ENCODE data around the gene CTRB1.
"Not testable (repeated sequence)": the region's sequence is repeated elsewhere in the genome, so short reads cannot be mapped to it uniquely, and the experiment has no call there.

Gene CTRB1

DNA sequence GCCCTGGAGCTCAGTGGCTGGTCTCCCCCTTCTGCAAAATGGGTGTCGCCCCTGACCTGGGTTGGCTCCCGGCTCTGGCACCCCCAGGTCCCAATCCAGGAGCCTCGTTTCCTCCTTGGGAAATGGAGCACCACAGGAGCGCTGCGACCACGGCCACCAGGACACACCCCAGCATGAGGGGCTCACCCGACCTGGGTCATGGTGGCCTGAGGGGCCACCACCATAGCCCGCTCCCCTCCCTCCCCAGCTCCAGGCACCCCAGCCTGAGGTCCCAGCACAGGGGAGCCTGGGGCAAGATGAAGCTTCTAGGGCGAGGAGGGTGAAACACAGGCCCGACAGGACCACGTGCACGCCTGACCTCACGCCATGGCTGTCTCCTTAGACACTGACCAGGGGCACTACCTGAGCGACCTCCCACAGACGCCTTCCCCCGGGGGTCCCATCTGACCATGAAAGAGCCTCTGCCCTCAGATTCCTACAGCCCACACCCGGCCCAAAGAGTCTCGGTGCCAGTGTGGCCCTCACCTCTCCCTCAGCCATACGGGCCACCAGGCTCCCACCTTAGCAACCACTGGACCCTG lies 20.8 kb downstream of the CTRB1 start:
- no peak for DNase-seq (ENCODE audit: low read depth in 2 of 2, low spot score in 1 of 2)

DNA sequence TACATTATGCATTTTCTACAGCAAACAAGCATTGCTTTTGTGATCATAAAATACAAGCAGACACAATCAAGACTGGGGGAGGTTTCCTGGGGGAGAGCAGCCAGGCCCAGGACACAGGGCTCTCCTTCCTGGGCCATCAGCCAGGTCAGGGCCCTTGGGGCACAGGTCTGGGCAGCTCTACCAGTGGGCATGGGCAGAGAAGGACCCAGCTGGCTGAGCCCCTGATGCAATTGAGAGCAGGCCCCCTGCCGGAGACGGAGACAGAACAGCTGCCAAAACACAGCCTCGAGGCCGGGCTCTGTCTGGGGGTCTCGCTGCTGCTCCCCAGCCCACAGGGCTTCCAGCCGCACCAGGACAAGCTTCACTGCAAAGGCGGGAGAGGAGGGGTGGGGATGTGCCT lies 21.8 kb downstream of the CTRB1 start:
- DNase-seq (ENCODE audit: low read depth in 2 of 2, low spot score in 1 of 2), result not testable (repeated sequence)

DNA sequence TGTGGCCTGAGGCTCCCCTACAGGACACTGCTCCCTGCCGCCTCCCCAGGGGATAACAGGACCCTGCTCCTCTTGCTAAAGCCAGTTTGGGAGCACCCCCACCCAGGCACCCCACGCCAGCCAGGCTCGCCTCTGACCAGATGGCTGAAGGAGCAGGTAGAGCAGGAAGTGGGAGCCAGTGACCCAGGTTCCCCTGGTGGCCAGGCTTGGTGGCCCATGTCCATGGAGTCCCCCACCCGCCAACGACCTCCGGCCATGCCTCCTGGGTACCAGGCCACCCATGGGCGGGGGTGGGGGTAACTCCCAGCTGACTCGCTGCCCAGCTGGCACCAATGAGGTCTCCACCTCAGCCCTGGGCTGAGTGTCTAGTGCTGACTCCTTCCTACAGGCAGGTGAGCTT lies 22.6 kb downstream of the CTRB1 start:
- DNase-seq (ENCODE audit: low read depth in 2 of 2, low spot score in 1 of 2), result no peak

DNA sequence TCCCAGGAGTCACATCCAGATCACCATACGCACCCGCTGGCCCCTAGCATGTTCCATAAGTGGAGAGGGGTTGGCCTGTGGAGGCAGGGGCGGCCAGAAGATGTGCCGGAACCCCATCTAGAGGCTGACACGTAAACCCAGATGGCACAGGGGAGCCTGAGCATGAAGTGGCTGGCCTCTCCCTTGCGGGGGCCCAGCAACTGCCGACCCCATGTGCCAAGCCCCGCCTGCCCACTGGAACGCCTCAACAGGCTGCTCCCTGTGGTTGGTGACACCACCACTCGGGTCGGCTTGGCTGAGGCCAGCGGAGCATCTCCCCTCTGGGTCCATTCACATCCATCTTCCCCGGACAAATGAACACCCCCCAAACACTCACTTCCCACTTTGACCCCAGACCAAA lies 23.2 kb downstream of the CTRB1 start:
- DNase-seq (ENCODE audit: low read depth in 2 of 2, low spot score in 1 of 2), result no peak

DNA sequence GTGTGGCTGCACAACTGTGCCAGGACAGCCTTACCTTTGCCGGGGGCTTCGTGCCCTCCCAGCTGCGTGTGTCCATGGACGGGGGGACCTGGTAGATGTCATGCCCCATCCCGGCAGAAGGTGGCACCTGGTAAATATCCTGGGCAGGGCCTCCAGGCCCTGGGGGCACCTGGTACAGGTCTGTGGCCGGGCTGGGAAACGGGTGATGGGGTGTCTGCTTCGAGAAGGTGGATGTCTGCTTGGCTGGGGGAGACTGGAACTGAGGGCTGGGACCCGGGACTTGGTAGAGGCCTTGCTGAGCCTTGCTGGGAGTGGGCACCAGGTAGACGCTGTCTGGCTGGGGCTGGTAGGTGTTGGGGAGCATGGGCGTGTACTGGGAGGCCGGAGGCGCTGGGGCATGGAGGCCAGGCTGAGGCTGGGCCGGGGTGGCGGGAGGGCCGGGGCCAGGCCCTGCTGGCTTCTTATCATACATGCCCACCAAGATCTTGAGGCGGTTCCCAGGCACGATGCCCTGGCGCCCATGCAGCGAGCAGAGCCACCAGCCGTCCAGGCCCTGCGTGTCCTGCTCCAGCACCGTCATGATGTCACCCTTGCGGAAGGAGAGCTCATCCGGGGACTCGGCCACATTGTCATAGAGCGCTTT lies 23.8 kb downstream of the CTRB1 start:
- DNase-seq (ENCODE audit: low read depth in 2 of 2, low spot score in 1 of 2), result not testable (repeated sequence)

DNA sequence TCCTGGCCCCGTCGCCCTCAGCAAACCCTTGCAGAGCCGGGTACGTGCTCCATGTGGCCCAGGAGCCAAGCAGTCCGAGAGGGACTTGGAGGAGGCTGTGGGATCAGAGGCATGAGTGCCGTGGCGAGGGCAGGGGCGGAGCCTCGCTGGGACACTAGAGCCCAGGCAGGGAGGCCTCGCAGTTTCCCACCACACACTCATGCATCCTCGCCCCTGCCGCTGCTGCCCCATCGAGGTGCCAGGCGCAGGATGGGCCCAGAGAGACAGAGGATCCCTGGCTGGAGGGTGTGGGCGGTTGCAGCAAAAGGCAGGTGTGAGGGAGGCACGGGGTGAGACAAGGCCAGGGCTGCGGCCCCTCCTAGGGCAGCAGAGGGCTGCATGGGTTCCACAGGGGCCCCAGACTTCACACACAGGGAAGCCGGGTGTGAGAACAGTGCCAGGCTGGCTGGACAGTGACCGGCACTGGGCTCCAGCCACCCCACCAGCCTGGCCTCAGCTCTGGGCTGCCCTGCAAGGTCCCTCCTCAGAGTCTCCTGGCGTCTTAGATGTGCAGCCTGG lies 25.0 kb downstream of the CTRB1 start:
- DNase-seq (ENCODE audit: low read depth in 2 of 2, low spot score in 1 of 2), result no peak

DNA sequence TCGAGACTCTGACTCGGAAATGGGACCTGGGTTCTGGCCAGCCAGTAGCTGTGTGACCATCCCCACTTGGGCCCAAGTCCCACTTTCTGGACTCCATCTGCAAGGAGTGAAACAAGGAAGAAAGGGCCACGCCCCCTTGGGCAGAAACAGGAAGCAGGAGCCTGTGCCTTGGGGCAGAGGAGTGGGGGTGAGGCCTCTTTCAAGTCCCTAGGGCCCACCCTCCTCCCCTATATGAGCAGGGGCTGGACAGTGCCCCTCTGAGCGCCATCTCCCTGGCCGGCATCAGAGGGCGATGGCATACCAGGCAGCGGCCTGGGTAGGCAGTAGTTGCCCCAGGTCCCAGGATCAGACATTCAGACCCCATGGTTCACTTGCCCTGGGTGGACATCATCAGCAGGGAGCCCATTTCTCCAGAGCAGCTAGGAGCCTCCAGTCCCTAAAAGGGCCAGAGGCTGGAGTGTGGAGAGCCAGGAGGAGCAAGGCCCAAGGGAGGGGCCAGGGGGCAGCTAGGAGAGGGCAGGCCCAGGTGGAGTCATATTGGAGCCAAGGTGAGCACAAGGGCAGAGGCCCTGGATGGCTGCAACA lies 25.5 kb downstream of the CTRB1 start:
- no peak for DNase-seq (ENCODE audit: low read depth in 2 of 2, low spot score in 1 of 2)

DNA sequence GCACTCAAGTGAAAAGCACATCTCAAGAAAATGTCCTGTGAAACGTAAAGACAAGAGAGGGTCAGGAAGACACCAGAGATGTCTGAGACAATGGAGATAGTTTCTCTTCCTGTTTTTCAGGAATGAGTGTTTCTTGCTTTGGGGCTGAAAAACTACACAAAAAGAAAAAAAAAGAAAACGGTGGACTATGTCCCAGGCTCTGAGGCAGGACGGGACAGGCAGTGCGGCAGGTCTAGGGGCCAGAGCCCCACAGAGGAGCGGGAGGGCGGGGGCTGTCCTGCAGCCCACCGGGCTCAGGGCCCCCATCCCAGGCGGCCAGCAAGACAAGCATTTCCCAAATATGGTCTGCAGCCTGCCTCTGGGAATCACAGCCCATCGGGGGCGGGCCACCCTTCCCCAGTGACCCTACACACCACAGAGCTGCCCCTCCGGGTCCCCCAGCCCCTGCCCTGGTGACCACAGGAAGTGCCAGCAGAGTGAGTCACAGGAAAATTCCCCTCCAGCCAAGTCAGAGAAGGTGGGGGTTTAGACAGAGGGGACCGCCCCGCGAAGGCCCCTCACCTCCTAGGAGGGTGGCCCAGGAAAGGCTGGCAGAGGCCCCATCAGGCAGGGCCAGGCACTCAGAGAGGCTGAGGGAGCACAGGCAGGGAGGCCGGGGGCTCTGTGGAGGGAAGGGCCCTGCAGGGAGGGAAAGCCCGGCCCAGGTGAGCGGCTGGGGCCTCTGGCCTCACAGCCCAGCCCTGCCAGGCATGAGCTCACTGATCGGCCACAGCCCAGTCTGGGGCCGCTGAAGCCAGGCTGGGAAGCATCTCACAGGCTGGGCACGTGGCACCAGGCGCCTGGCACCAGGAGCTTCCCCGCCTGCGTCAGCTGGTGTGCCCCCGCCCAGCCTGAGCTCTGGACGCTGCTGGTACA lies 26.3 kb downstream of the CTRB1 start:
- no peak for DNase-seq (ENCODE audit: low read depth in 2 of 2, low spot score in 1 of 2)

DNA sequence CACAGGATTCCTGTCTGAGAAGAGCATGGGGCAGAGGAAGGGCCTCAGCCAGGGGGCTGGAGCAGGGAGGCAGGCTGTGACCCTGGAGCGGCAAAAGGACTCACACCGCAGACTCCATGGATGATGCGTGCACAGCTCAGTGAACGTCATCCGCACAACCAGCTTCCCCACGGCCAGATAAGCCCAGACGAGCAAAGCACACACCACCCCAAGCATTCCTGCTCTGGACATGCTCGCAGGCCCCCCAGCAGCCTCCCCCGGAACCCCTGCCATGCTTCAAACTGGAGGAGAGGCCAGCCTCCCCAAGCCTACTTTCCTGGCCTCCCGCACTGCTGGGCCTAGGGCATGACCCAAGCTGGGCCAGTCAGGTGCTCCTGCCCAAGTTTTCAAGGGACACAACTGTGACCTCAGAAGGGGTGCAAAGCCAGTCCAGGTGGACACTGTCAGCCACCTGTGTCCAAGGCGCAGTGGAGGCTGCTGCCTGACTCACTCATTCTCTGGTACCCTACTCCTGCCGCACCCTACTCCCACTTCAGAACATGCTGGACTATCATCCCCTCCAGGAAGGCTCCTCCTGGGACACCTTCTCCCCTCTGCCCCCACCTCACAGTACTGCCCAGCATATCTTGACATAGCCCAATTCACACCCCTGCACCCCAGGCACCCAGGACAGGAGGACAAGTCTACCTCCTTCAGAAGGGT lies 27.9 kb downstream of the CTRB1 start:
- DNase-seq (ENCODE audit: low read depth in 2 of 2, low spot score in 1 of 2), result no peak

DNA sequence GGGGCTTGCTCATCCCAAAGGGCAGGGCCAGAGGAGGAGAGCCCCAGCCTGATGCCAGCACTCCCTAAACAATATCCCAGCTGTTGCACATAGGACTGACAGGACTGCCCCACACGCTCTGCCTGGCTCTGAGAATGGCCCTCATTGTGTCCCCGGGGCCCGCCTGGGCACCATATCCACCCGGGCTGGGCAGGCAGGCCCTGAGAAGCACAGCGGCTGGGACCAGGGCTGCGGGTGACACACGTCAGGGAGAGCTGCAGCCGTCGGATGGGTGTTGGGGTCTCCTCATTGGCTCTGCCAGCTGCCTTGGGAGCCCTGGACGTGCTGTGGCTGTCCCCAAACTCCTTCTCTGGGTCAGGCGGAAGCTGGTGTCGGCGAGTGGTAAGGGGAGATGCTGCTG lies 28.5 kb downstream of the CTRB1 start:
- DNase-seq (ENCODE audit: low read depth in 2 of 2, low spot score in 1 of 2), result no peak

DNA sequence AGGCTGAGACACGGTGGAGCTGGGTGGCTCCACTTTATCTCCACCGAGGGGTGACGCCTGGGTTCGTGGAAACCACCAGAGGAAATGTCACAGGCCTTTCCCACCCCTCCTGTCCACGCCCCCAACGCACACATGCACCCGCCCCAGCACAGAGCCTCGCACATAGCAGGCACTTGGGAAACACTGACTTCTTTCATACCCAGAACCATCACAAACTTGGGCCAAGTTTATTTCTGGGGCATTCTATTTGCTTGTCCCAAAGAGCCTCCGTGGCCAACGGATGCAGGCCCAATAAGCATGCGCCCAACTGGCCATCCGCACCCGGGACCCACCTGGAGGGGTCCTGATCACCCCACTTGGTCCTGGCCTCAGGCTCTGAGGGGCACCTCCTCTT lies 29.4 kb downstream of the CTRB1 start:
- DNase-seq (ENCODE audit: low read depth in 2 of 2, low spot score in 1 of 2), result no peak

DNA sequence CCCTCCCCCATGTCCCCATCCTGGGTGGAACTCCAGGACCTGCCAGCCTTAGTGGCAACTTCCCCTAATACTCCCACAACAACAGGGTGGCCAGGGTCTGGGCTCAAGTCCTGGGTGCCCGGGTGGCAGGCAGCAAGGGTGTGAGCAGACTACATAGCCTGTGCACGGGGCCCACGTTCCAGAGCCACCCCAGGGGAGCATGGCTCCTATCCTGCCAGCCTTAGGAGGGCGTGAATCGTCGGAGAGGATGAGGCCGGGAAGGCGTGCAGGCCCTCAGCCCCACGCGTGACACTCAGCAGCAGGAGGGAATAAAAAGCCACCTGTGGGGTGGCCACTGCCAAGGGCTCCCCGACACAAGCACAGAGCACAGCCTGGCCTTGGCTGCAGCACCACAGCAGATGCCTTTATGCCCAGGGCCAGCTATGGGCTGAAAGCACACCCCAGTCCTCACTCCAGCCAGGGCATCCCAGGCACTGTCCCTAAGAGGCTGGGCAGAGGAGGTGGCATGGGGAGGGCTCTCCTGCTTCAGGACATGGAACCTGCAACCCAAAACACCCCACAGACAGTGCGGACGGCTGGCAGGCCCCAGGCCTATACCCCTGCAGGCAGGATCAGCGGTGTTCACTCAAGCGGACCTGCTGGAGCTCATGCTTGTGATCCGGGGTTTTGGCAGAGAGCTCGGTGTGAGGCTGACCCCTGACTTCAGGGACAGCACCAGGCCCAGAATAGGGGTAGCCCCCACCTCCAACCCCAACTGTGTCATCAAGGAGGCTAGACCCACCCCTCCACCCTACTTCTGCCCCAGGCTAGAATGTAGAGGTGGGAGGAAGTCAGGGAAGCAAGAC lies 30.0 kb downstream of the CTRB1 start:
- no peak for DNase-seq (ENCODE audit: low read depth in 2 of 2, low spot score in 1 of 2)

DNA sequence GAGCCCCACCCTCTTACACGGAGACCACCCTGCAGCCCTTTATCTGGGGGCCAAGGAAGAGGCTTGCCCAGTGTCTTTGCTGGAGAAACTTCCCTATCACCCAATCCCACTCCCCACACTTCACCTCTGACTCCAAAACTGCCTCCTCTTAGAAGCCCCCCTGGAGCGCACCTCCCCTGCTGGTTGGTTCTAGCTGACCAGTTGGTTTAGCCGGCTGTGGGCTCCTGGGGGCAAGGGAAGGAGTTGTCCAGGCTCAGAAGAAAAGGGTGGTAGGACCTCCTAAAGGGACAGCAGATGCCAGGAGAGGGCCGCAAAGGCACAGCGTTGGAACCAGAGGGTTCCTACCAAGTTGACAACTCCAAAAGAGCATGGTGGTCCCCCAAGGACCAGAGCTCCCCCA lies 30.7 kb downstream of the CTRB1 start:
- no peak for DNase-seq (ENCODE audit: low read depth in 2 of 2, low spot score in 1 of 2)

DNA sequence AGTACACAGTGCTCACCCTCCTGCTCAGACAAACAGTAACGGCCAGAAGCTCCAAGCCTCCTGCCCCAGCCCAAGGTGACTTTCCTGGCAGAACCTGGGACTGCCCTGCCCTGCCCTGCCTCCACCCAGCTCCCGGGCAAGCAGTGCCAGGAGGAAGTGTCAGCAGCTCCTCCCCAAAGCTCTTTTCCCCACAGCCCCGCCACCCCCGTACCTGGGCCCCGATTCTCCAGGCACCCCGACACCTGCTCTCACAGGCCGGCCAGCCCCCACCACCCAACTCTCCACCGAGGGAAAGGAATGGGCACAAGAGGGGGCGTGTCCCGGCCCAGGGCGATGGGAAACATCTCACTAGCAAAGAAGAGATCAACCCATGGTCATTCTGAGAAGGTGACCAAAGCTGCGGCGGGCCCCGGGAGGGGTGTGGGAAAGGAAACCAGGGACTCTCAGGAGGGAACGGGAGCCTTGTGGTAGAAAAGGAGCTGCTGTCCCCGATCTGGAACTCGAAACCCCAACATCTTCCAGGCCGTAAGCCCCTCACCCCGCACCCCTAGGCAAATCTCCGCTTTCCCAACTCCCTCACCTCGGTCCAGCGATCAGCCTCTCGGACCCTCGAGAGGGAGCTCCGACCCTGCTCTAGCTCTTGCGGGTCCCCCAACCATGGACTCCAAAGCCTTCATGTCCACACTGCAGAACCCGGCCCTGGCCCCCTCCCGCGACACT lies 31.5 kb downstream of the CTRB1 start:
- no peak for DNase-seq (ENCODE audit: low read depth in 2 of 2, low spot score in 1 of 2)

DNA sequence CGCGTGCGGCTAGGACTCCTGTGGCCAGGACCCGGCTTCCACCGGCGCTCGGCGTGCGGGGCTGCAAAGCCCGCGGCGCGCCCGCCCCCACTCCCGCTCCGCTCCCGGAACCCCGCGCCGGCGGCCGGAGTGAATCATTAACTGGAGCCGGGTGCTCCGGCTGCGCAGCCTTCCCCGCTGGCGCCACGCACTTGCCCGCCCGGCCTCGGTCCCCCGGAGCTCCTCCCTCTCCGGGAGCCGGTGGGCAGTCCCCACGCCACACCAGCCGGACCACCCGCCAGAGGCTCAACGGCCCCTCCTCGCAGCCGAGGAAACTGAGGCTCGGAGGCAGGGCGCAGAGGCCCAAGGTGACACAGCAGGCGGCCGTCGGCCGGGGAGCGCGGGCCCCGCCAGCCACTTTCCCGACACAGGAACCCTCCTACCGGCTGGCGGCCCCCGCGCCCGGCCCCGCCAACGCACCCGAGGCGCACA lies 32.1 kb downstream of the CTRB1 start:
- DNase-seq (ENCODE audit: low read depth in 2 of 2, low spot score in 1 of 2), result no peak

DNA sequence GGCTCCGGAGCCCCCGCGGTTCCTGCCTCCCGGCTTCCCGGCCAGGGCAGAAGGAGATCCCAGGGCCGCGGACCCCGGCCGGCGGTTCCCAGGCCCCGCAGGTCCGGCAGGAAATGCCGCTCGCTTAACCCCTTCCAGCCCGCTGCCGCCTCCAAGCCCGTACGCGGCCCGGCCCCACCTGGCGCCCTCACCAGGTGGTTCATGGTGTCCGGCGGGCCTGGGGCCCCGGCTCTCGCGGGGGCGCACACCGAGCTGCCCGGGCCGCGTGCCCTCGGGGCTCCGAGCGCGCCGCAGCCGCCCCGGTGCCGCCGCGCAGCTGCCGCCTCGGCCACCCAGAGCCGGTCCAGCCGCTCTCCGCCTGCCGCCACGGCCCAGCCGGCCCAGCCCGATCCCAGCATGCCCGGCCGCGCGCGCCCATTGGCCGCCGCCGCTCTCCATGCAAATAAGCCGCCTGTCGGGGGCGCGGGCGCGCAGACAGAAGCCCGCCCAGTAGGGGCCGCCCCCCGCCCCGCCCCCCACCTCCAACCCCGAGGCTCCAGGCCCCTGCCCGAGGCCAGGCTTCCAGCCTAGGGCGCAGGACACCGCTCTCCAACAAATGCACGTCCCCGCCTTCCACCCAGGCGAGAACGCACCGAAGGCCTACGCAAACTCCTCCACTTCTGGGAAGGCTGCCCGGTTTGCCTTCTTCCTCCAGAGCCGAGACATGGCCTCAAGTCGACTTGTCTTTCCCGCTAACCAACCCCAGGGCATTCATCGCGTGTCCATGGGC lies 32.7 kb downstream of the CTRB1 start, which contains the start of gene BCAR1:
Gene BCAR1 (minus strand): TSS at position 345 of the 769 bp plus-strand sequence. CDS start 142 bp downstream, at position 203.
- no peak for DNase-seq (ENCODE audit: low read depth in 2 of 2, low spot score in 1 of 2)

DNA sequence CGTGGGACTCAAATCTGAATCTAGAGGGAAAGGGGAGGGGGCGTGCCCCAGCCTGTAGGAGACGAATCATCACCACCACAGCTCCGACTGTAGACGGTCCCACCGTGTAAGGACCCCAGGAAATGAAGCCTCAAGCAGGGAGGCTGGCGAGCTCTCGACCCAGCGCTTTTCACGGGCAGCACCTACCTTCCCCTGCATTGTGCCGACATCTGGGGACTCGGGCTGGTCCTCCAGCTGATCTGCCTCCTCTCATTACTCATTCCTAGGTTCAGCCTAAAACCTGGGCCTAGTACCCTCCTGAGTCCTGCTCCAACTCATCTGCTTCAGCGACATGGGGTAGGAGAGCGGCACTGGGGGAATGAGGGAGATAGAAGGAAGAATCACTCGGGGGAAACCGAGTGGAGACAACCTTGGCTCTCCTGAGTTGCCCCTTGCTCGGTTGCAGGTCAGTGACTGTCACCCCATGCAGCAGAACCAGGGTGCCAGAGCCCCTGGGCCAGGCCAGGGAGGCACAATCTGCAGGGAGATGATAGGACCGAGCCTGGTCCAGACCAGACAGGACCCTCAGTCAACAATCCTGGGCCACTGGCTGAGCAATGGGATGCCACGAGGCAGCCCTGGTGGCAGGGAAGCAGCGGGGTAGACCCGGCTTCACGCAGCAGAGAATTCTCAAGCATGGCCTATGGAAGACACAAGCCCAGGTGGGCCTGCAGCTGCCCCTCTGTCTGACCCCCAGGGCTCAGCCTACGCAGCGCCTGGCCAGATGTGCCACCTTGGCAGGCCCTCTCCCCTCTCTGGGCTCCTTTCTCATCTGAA lies 33.5 kb downstream of the CTRB1 start:
- DNase-seq (ENCODE audit: low read depth in 2 of 2, low spot score in 1 of 2), result no peak

Data from stimulated activated CD8-positive, alpha-beta memory T cell treated with anti-CD3 and anti-CD28 coated beads, Interleukin-4, amount 100 ng/mL, for 4 hours (primary cell).